Fibroblast of the aortic adventitia (primary cell): ENCODE data around the gene TMUB2. TPM values are rescaled to one million over a fixed set of nuclear protein-coding genes. Genes with fewer than 3 reads are reported as not detected.

Source experiments
- DNase-seq: peaks from one replicate; pipeline ENCODE4 v3.0.0-alpha.2; 2010; ENCODE audit warnings: low read depth
- H3K4me3 ChIP-seq: 2 replicates; pipeline ENCODE4 v1.5.1; 2011; ENCODE audit warnings: low read depth, mild to moderate bottlenecking, control low read depth, low read length, moderate library complexity
- total RNA-seq: library from RNA; depleted of rRNA; stranded (reverse); fragments of >200 nt; gene quantifications from 2 replicates; pipeline ENCODE4 v1.2.3, GENCODE V29; 2012; ENCODE audit warnings: low replicate concordance
- TF ChIP-seq, protein P1 (sequence below): IDR thresholded peaks from 2 replicates; pipeline ENCODE4 v1.5.1; 2011; ENCODE audit warnings: mild to moderate bottlenecking, low read length, control low read depth, inconsistent platforms; ENCODE audit not compliant: insufficient read depth

TMUB2 gene
- total RNA-seq, 1 donor: 23.0 TPM

DNA sequence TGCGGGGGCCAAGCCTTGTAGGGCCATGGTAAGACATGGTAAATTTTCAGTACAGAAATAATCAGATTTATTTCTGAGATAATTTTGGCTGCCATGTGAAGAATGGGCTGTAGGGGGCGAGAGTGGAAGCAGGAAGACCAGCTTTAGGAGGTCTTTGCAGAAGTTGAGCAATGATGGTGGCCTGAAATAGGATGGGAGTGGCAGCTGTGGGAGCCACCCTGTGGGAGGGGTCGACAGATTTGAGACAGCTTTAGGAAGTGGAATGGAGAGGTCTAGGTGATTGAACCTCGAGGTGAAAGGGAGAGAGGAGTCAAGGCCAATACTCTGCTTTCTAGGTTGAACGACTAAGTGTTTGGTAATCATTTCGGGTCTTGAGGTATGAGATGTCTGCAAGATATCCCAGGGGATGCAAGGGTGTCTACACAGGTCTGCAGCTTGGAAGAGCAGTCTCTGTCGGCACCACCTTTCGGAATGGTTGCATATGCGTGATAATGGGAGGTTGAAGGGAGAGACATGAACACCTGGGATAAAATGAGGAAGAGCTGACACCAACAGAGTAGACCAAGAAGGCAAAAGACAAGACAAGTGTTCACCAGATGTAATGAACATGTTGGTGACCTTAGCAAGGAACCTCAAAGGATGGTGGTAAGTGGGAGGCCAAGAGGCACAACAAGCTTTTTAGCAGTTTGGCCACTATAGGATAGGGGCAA lies 17.1 kb downstream of the TMUB2 start:
- no peak overlapping the region for H3K4me3 ChIP-seq
- DNase-seq: peak; percentile 71
- TF ChIP-seq, protein P1, sequence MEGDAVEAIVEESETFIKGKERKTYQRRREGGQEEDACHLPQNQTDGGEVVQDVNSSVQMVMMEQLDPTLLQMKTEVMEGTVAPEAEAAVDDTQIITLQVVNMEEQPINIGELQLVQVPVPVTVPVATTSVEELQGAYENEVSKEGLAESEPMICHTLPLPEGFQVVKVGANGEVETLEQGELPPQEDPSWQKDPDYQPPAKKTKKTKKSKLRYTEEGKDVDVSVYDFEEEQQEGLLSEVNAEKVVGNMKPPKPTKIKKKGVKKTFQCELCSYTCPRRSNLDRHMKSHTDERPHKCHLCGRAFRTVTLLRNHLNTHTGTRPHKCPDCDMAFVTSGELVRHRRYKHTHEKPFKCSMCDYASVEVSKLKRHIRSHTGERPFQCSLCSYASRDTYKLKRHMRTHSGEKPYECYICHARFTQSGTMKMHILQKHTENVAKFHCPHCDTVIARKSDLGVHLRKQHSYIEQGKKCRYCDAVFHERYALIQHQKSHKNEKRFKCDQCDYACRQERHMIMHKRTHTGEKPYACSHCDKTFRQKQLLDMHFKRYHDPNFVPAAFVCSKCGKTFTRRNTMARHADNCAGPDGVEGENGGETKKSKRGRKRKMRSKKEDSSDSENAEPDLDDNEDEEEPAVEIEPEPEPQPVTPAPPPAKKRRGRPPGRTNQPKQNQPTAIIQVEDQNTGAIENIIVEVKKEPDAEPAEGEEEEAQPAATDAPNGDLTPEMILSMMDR: peak; percentile 77

DNA sequence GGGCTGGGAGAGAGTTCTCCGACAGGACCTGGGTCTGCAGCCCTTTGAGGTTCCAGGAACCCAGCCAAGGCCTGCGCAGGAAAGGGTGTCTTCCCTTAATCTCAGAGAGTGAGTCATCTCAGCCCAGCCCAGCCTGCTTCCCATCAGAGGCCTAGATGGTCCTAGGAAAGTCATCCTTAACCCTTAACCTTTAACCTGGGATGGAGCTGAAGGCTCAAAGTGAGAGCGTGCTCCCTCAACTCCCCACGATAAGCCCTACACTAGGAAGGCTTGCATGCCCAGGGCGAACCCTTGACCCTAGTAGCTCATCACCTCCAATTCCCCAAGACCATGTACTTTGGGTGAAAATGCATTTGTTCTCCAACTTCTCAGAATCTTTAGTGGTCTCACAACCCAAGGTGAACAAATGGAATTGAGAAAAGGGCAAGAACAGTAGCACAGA lies 17.7 kb downstream of the TMUB2 start:
- no peak overlapping the region for H3K4me3 ChIP-seq
- TF ChIP-seq, protein P1: no peak
- DNase-seq: peak; percentile 64

DNA sequence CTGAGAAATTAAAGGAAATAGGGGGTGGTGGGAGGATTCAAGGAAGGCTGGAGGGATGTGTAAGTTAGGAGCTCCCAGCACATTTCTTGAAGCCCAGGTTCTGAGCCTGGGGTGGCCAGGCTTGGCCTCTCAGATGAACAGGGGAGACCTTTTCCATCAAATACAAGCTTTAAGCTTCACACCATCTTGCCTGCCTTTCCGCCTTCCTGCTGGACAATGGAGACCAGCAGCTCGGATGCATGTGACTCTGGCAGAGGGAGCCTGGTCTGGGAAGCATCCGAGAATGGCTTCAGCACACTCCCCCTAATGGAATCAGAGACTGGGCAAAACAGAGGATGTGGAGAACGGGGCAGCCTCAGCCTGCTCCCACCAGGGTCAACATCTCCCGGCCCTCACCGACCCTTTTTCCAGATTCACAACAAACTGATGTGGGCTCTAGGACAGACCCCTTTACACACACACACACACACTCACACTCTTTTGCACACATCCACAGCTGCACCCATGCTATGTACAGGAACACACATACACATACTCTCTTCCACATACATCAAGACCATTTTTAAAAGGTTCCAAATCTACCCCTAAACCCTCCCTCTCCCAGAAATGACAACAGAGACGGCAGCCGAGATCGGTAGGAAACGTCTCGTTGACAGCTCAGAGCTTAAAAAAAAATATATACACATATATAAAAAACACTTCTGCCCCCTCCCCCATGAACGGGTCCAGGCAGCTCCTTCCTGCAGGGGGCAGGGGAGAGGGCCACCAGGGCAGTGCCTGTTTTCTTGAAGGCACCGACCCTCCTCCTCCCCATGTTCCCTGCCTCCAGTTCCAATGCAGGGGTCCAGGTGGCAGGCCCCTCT lies 19.4 kb downstream of the TMUB2 start:
- no peak for DNase-seq
- TF ChIP-seq, protein P1: peak; percentile 24
- H3K4me3 ChIP-seq: no peak overlapping the region

DNA sequence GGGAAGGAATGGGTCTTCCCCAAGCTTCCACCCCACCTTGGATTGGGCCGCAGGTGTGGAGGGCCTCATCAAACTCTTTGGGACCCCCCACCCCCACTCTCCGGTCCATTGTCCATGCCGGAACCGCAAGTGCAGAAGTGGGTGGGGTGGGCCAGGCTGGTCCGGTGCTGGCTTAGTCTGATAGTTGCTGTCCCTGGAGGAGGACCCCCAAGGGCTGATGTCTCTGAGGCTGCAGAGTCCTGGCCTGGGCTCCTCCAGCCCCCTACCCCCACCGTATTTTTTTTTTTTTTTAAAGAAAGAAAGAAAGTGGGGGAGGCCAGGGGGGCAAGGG lies 20.0 kb downstream of the TMUB2 start:
- no peak for DNase-seq
- no peak overlapping the region for H3K4me3 ChIP-seq
- TF ChIP-seq, protein P1: no peak

DNA sequence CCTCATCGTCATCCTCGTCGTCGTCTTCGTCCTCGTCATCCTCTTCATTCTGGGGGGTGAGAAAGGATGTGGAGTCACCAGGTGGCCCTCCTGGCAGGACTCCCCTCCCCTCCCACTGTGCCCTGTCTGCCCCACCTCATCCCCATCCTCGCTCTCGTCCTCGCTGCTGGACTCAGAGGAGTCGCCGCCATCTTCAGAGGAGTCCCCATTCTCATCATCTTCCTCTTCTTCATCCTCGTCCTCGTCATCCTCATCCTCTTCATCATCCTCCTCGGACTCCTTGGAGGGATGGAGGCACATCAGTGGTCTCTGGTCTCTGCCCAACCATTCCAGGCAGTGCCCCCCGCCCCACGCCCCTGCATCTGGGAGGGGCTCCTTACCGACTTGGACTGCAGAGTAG lies 20.5 kb downstream of the TMUB2 start:
- TF ChIP-seq, protein P1: no peak
- H3K4me3 ChIP-seq: no peak overlapping the region
- no peak for DNase-seq

DNA sequence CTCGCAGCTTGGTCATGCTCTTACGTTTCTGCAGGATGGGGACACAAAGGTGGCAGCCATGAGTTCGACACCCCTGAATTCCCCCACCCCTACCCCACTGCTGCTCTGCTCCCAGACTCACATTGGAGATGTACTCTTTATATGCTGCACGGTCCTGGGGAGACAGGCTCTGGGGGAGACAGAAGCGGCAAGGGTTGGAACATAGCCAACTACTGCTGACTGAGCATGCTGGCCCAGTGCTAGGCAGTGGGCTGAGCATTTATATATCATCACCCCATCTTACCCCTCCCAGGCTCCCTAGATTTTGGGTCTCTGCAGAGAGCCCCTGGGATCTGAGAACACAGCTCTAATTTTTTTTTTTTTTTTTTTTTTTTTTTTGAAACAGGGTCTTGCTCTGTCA lies 21.0 kb downstream of the TMUB2 start:
- H3K4me3 ChIP-seq: no peak overlapping the region
- no peak for DNase-seq
- TF ChIP-seq, protein P1: no peak
